Heart right ventricle (tissue), 16 donors: ENCODE measurements around the gene PEX10. TPM values are rescaled to one million over a fixed set of nuclear protein-coding genes. Genes with fewer than 3 reads are reported as not detected.

Experiments
- ATAC-seq, 8 donors: fragments of 200-7000 bp; cut with Tn5 transposase; one replicate each; pipeline ENCODE4 v1.9.1; 2020; ENCODE audit warnings: mild to moderate bottlenecking in 8 of 8, moderate library complexity in 8 of 8, moderate number of reproducible peaks in 1 of 8
- DNase-seq, 2 donors: peaks; one replicate each; pipeline ENCODE4 v3.0.0-alpha.2; 2020
- H3K27ac ChIP-seq, 10 donors: fragments of 200-600 bp; sonication (generic) in 2 of 10; one replicate each; pipeline versions ENCODE4 v1.5.0 to v1.8.0; 2020 to 2022; ENCODE audit warnings: mild to moderate bottlenecking in 3 of 10
- H3K27me3 ChIP-seq, 7 donors: fragments of 200-600 bp; one replicate each; pipeline ENCODE4 v1.8.0; 2021 to 2022; ENCODE audit warnings: mild to moderate bottlenecking in 2 of 7
- H3K36me3 ChIP-seq, 9 donors: fragments of 200-600 bp; sonication (generic) in 1 of 9; one replicate each; pipeline versions ENCODE4 v1.5.0 to v1.8.0; 2020 to 2022; ENCODE audit warnings: mild to moderate bottlenecking in 2 of 9
- H3K4me1 ChIP-seq, 9 donors: fragments of 200-600 bp; sonication (generic) in 1 of 9; one replicate each; pipeline versions ENCODE4 v1.5.0 to v1.8.0; 2020 to 2022; ENCODE audit warnings: mild to moderate bottlenecking in 4 of 9
- H3K4me3 ChIP-seq, 10 donors: fragments of 200-600 bp; sonication (generic) in 2 of 10; one replicate each; pipeline versions ENCODE4 v1.5.0 to v1.8.0; 2020 to 2022; ENCODE audit warnings: mild to moderate bottlenecking in 7 of 10, moderate library complexity in 2 of 10
- H3K9me3 ChIP-seq, 11 donors: fragments of 200-600 bp in 10 of 11; sonication (generic) in 2 of 11; one replicate each; pipeline versions ENCODE4 v1.5.0 to v1.8.0; 2013 to 2022; ENCODE audit warnings: mild to moderate bottlenecking in 2 of 11, control low read depth in 1 of 11, moderate library complexity in 1 of 11
- CTCF ChIP-seq, 9 donors: fragments of 200-600 bp; sonication (generic) in 2 of 9; IDR thresholded peaks; one replicate each; pipeline versions ENCODE4 v1.5.0 to v1.8.0; 2021 to 2022; ENCODE audit warnings: antibody characterized with exemption in 9 of 9, mild to moderate bottlenecking in 5 of 9, moderate library complexity in 1 of 9
- WGBS, 2 donors: extraction: QIAGEN DNeasy Blood & Tissue Kit; methylation state at CpG; one replicate each; pipeline ENCODE4 v1.1.7; 2013; ENCODE audit warnings: inconsistent platforms in 1 of 2; 5-methylcytosine and 5-hydroxymethylcytosine counted together
- intact Hi-C, 10 donors: fragments of 100-400 bp; cut with DNase I; formaldehyde crosslinking; loops; one replicate each; pipeline versions ENCODE4 v1.11.1 to v1.14.2; 2022
- polyA plus RNA-seq, 2 donors: library from polyadenylated mRNA; stranded (reverse); fragments of 200-250 nt; gene quantifications; one replicate each; pipeline ENCODE4 v1.2.3, GENCODE V29; 2013
- total RNA-seq, 10 donors: library from RNA; stranded (reverse); fragmentation: NEBNext Ultra II Directional in 3 of 10; extraction: Animal tissue kit (Norgen Biotek cat#: 25700) in 3 of 10; gene quantifications; one replicate each; pipeline versions ENCODE4 v1.2.1 to v1.2.4, GENCODE V29; 2021 to 2023
- donor health status: Arrhythmogenic right ventricular cardiomyopathy.
- donor health status: ischemic (EF 13 %, LVEDD 7.1; RV severe dilation, severe dysfunction).
- donor health status: healthy with polysubstance abuse.
- donor health status: DM: no; HTN: yes; CAD: no.
- donor health status: DM: no; HTN: no; CAD: no.
- donor health status: ischemic (EF 25% LVEDD 6.9; RV normal size, moderate dysfunction).
- donor health status: ischemic (EF 25% LVEDD 5.7; RV mildly dilated, moderate dysfunction).
- donor health status: healthy.
- donor health status: DM: yes; HTN: yes; CAD: no.
- donor health status: Ischemic cardiomyopathy.
- donor health status: ischemic (EF 35%, LVEDD 5.7; RV mildly dilated, moderate dysfunction).
- donor health status: nonischemic (EF 11% LVEDD 7.7; RV severe dilation, severe dysfunction).
- donor health status: DM: yes; HTN: yes; CAD: no.
- donor health status: PGD.
- donor health status: ischemic (EF 29% LVEDD 5.4; RV normal size, mild dysfunction).
- donor health status: nonischemic (EF 23%, LVEDD 6.1; RV moderate dilation, normal function).

The PEX10 gene
- total and polyA plus RNA-seq, 12 donors = 13.7 to 26.0 (median 18.5) TPM

GRCh38 chr1:2458687-2459086, 46.3 kb upstream of the PEX10 start:
- Histone ChIP-seq H3K4me1 (peaks cover 0 to 10% (median 4%) of the 10 kb centered on the region in 9 donors), H3K36me3 (no peaks in the 10 kb centered on the region), H3K4me3 (no peak overlapping the region), H3K27ac (no peak overlapping the region), H3K27me3 (peaks cover 0 to 63% (median 46%) of the 10 kb centered on the region in 7 donors), H3K9me3 (no peaks in the 10 kb centered on the region)
- intact Hi-C loops = no loop called here
- ATAC-seq (no peak), DNase-seq (no peak)
- no peak for TF ChIP-seq CTCF (IDR thresholded peaks at IDR 0.05)
- WGBS, 2 donors = 81 to 83% methylated on average over 18 of the region's 18 CpGs

GRCh38 chr1:2457444-2457843, 45.1 kb upstream of the PEX10 start:
- no peak for TF ChIP-seq CTCF (IDR thresholded peaks at IDR 0.05)
- Histone ChIP-seq H3K27me3 (peaks cover 3 to 63% (median 46%) of the 10 kb centered on the region in 7 donors), H3K9me3 (no peaks in the 10 kb centered on the region), H3K4me1 (peaks cover 0 to 10% (median 4%) of the 10 kb centered on the region in 9 donors), H3K36me3 (no peaks in the 10 kb centered on the region), H3K27ac (no peak overlapping the region), H3K4me3 (no peak overlapping the region)
- ATAC-seq = no peak
- intact Hi-C loops = no loop called here
- WGBS, 2 donors = 73 to 76% methylated on average over 17 of the region's 17 CpGs
- DNase-seq = no peak

GRCh38 chr1:2455757-2456156, 43.4 kb upstream of the PEX10 start:
- 66 to 69% methylated on average over 21 of the region's 21 CpGs for WGBS, 2 donors
- DNase-seq (no peak), ATAC-seq (no peak)
- Histone ChIP-seq H3K9me3 (no peaks in the 10 kb centered on the region), H3K4me1 (peaks cover 0 to 10% (median 4%) of the 10 kb centered on the region in 9 donors), H3K4me3 (no peak overlapping the region), H3K27ac (no peak overlapping the region), H3K27me3 (peaks cover 6 to 68% (median 61%) of the 10 kb centered on the region in 7 donors), H3K36me3 (no peaks in the 10 kb centered on the region)
- TF ChIP-seq CTCF (IDR thresholded peaks at IDR 0.05) = no peak
- intact Hi-C loops = no loop called here

GRCh38 chr1:2454227-2454626, 41.9 kb upstream of the PEX10 start:
- intact Hi-C loops = no loop called here
- Histone ChIP-seq H3K4me1 (no peaks in the 10 kb centered on the region), H3K4me3 (no peak overlapping the region), H3K27ac (no peak overlapping the region), H3K9me3 (no peaks in the 10 kb centered on the region), H3K36me3 (no peaks in the 10 kb centered on the region), H3K27me3 (peaks cover 6 to 77% (median 66%) of the 10 kb centered on the region in 7 donors)
- WGBS, 2 donors = 69 to 83% methylated on average over 10 of the region's 10 CpGs
- no peak for TF ChIP-seq CTCF (IDR thresholded peaks at IDR 0.05)
- DNase-seq (no peak), ATAC-seq (no peak)
